ENCODE measurements around the gene CASK. TPM values are rescaled to one million over a fixed set of nuclear protein-coding genes. Genes with fewer than 3 reads are reported as not detected.

CASK gene
- total and polyA plus RNA-seq, 2 donors from 2014 or later: 15.9 to 58.9 TPM

DNA sequence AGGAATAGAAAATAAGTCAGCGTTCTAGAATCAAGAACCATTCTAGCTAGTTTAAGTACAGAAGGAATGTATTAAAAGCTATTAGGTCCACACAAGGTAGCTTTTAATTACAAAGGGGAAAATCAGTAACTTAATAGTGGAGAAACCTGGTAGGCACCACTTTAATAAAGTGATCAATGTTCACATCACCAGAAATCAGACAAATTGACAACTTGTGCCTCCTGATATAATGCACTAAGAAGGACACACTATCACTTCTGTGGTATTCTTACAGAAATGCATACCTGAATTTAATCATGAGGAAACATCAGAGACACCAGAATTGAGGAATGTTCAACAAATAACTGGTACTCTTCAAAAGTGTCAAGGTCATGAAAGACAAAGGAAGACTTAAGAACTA lies 421.4 kb downstream of the CASK start:
- Histone ChIP-seq H3K9ac (ENCODE audit: low read length in 3 of 3) (no peak overlapping the region), H3K36me3 (ENCODE audit: control insufficient read depth in 2 of 3, insufficient read depth in 3 of 3, low read length in 3 of 3) (no peaks in the 10 kb centered on the region), H3K4me3 (ENCODE audit: low read length in 3 of 3) (no peak overlapping the region), H3K27me3 (ENCODE audit: control insufficient read depth, insufficient read depth, low read length) (no peaks in the 10 kb centered on the region), H3K27ac (ENCODE audit: low read depth in 2 of 2, low read length in 2 of 2) (no peak overlapping the region), H3K9me3 (ENCODE audit: control insufficient read depth in 2 of 3, insufficient read depth in 1 of 3, low read length in 3 of 3) (peaks cover 0 to 2% (median 0%) of the 10 kb centered on the region in 3 donors), H3K4me1 (ENCODE audit: control insufficient read depth in 2 of 3, insufficient read depth in 2 of 3, low read depth in 1 of 3, low read length in 3 of 3) (no peaks in the 10 kb centered on the region)
- no peak for TF ChIP-seq CTCF (IDR thresholded peaks at IDR 0.05; ENCODE audit: borderline replicate concordance, extremely low read depth, insufficient read depth)
- intact Hi-C loops (cut with DNase I): no loop called here
- FAIRE-seq (no peak), DNase-seq (no peak)

GRCh38 chrX:41499984-41500383 lies 423.4 kb downstream of the CASK start:
- FAIRE-seq (no peak), DNase-seq (no peak)
- Histone ChIP-seq H3K9ac (ENCODE audit: low read length in 3 of 3) (no peak overlapping the region), H3K36me3 (ENCODE audit: control insufficient read depth in 2 of 3, insufficient read depth in 3 of 3, low read length in 3 of 3) (no peaks in the 10 kb centered on the region), H3K4me1 (ENCODE audit: control insufficient read depth in 2 of 3, insufficient read depth in 2 of 3, low read depth in 1 of 3, low read length in 3 of 3) (no peaks in the 10 kb centered on the region), H3K27ac (ENCODE audit: low read depth in 2 of 2, low read length in 2 of 2) (no peak overlapping the region), H3K4me3 (ENCODE audit: low read length in 3 of 3) (no peak overlapping the region), H3K9me3 (ENCODE audit: control insufficient read depth in 2 of 3, insufficient read depth in 1 of 3, low read length in 3 of 3) (peaks cover 0 to 2% (median 0%) of the 10 kb centered on the region in 3 donors), H3K27me3 (ENCODE audit: control insufficient read depth, insufficient read depth, low read length) (no peaks in the 10 kb centered on the region)
- no peak for TF ChIP-seq CTCF (IDR thresholded peaks at IDR 0.05; ENCODE audit: borderline replicate concordance, extremely low read depth, insufficient read depth)
- intact Hi-C loops (cut with DNase I): no loop called here

- Histone ChIP-seq H3K4me3 (ENCODE audit: low read length in 3 of 3) (no peak overlapping the region), H3K9me3 (ENCODE audit: control insufficient read depth in 2 of 3, insufficient read depth in 1 of 3, low read length in 3 of 3) (peaks cover 0 to 2% (median 0%) of the 10 kb centered on the region in 3 donors), H3K27me3 (ENCODE audit: control insufficient read depth, insufficient read depth, low read length) (no peaks in the 10 kb centered on the region), H3K4me1 (ENCODE audit: control insufficient read depth in 2 of 3, insufficient read depth in 2 of 3, low read depth in 1 of 3, low read length in 3 of 3) (no peaks in the 10 kb centered on the region), H3K36me3 (ENCODE audit: control insufficient read depth in 2 of 3, insufficient read depth in 3 of 3, low read length in 3 of 3) (no peaks in the 10 kb centered on the region), H3K27ac (ENCODE audit: low read depth in 2 of 2, low read length in 2 of 2) (no peak overlapping the region), H3K9ac (ENCODE audit: low read length in 3 of 3) (no peak overlapping the region)
- DNase-seq (no peak), FAIRE-seq (no peak)
- intact Hi-C loops (cut with DNase I): no loop called here
- TF ChIP-seq CTCF (IDR thresholded peaks at IDR 0.05; ENCODE audit: borderline replicate concordance, extremely low read depth, insufficient read depth): no peak
Measured at GRCh38 chrX:41499195-41499594, 424.2 kb downstream of the CASK start.

Data from kidney (tissue), 14 donors.